ENCODE data around the gene IFNL1. TPM values are rescaled to one million over a fixed set of nuclear protein-coding genes. Genes with fewer than 3 reads are reported as not detected.
"Not testable (repeated sequence)": the region's sequence is repeated elsewhere in the genome, so short reads cannot be mapped to it uniquely, and the experiment has no call there.

The IFNL1 gene
- polyA plus RNA-seq, 4 donors: not detected

DNA sequence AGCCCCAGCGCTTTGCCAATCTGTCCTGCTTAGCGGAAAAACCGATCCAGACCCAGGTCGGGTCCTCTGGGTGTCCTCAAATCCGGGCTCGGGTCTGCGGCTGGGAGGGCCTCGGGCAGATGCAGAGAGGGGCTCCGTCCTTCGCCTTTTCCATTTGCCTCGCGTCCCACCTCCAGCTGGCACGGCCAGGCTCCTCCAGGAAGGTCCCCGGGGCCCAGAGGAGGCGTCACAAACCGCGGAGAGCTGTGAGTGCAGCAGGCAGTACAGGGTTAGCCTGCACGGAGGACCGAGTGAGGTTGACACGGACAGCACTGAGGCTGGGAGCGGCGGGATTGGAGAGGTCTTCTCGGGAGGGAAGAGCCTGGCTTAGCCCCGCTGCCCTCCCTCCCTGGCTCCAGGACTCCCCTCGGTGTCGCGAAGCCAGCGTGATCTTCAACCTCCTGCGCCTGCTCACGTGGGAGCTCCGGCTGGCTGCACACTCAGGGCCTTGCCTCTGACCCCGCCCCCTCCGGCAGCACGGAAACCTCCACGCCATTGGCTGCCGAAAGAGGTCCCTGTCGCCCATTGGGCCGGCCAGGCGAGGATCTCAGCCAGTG is 30.8 kb upstream of the IFNL1 start:
- Histone ChIP-seq H3K4me1 (ENCODE audit: control insufficient read depth in 3 of 3, insufficient read depth in 2 of 3, low read depth in 1 of 3, low read length in 2 of 3) (peaks cover 0 to 11% (median 0%) of the 10 kb centered on the region in 3 donors), H3K36me3 (ENCODE audit: control insufficient read depth in 3 of 3, insufficient read depth in 2 of 3, low read depth in 1 of 3, low read length in 3 of 3) (no peaks in the 10 kb centered on the region), H3K27ac (ENCODE audit: low read depth in 1 of 3, low read length in 2 of 3) (no peak overlapping the region), H3K9me3 (ENCODE audit: control insufficient read depth in 2 of 2, insufficient read depth in 1 of 2, low read depth in 1 of 2, low read length in 1 of 2) (peaks cover 0 to 3% of the 10 kb centered on the region in 2 donors), H3K4me3 (ENCODE audit: low read depth in 1 of 3, low read length in 3 of 3) (no peak overlapping the region), H3K27me3 (ENCODE audit: control insufficient read depth in 3 of 3, insufficient read depth in 3 of 3, low read length in 3 of 3) (peaks cover 9 to 46% (median 38%) of the 10 kb centered on the region in 3 donors)
- WGBS, 3 donors: 39 to 71% (median 67%) methylated on average over 35 to 39 of the region's 39 CpGs
- no peak for FAIRE-seq
- DNase-seq: no peak

DNA sequence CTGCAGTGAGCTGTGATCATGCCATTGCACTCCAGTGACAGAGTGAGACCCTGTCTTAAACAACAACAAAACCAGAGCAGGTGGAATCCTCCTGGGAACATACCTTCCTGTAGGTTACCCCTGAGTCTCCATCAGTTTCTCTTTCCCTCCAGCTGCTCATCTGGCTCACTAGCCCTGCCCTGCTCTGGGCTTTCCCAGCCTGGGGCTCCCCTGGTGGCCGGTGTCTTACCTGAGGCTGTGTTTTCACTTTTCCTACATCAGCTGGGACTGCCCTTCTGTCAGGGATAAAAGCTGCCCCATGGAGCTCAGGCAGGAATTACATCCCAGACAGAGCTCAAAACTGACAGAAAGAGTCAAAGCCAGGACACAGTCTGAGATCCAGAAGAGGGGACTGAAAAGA is 28.1 kb upstream of the IFNL1 start, which contains the start of gene IFNL2:
Gene IFNL2 (plus strand): TSS at position 312 of the 400 bp plus-strand sequence. CDS start 173 bp downstream, outside the sequence.
- not testable (repeated sequence) for DNase-seq; H3K27ac ChIP-seq (ENCODE audit: low read depth in 1 of 3, low read length in 2 of 3); H3K4me3 ChIP-seq (ENCODE audit: low read depth in 1 of 3, low read length in 3 of 3); H3K36me3 ChIP-seq (ENCODE audit: control insufficient read depth in 3 of 3, insufficient read depth in 2 of 3, low read depth in 1 of 3, low read length in 3 of 3); H3K9me3 ChIP-seq (ENCODE audit: control insufficient read depth in 2 of 2, insufficient read depth in 1 of 2, low read depth in 1 of 2, low read length in 1 of 2); FAIRE-seq
- no CpG with 5 or more reads among the region's 1 CpG for WGBS, 3 donors
- Histone ChIP-seq H3K27me3 (ENCODE audit: control insufficient read depth in 3 of 3, insufficient read depth in 3 of 3, low read length in 3 of 3) (peaks cover 9 to 37% (median 26%) of the 10 kb centered on the region in 3 donors), H3K4me1 (ENCODE audit: control insufficient read depth in 3 of 3, insufficient read depth in 2 of 3, low read depth in 1 of 3, low read length in 2 of 3) (peaks cover 0 to 11% (median 0%) of the 10 kb centered on the region in 3 donors)

DNA sequence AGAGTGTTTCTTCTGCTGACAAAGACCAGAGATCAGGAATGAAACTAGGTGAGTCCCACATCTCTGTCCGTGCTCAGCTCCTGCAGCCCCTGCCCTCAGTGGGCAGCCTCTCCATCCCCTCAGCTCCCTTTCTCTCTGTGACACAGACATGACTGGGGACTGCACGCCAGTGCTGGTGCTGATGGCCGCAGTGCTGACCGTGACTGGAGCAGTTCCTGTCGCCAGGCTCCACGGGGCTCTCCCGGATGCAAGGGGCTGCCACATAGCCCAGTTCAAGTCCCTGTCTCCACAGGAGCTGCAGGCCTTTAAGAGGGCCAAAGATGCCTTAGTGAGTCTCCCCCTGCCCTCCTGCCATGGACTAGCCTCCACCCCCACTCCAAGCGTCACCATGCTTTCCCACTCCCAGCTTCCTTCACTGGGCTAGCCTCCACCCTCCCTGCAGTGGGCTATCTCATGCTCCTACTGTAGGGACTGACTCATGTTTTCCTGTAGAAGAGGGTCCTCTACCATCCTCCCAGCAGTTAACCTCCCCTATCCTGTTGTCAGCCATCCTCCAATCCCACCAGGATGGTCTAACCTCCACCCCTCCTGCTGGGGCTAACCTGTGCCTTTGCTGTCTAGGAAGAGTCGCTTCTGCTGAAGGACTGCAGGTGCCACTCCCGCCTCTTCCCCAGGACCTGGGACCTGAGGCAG is 27.5 kb upstream of the IFNL1 start:
- H3K27ac ChIP-seq (ENCODE audit: low read depth in 1 of 3, low read length in 2 of 3); H3K36me3 ChIP-seq (ENCODE audit: control insufficient read depth in 3 of 3, insufficient read depth in 2 of 3, low read depth in 1 of 3, low read length in 3 of 3); H3K4me3 ChIP-seq (ENCODE audit: low read depth in 1 of 3, low read length in 3 of 3); FAIRE-seq; H3K9me3 ChIP-seq (ENCODE audit: control insufficient read depth in 2 of 2, insufficient read depth in 1 of 2, low read depth in 1 of 2, low read length in 1 of 2); DNase-seq: not testable (repeated sequence)
- Histone ChIP-seq H3K4me1 (ENCODE audit: control insufficient read depth in 3 of 3, insufficient read depth in 2 of 3, low read depth in 1 of 3, low read length in 2 of 3) (peaks cover 0 to 11% (median 0%) of the 10 kb centered on the region in 3 donors), H3K27me3 (ENCODE audit: control insufficient read depth in 3 of 3, insufficient read depth in 3 of 3, low read length in 3 of 3) (peaks cover 9 to 31% (median 22%) of the 10 kb centered on the region in 3 donors)
- WGBS, 3 donors: 79 to 87% (median 80%) methylated on average over 7 to 10 of the region's 10 CpGs

GRCh38 chr19:39269369-39269768 is 26.8 kb upstream of the IFNL1 start:
- not testable (repeated sequence) for FAIRE-seq; H3K36me3 ChIP-seq (ENCODE audit: control insufficient read depth in 3 of 3, insufficient read depth in 2 of 3, low read depth in 1 of 3, low read length in 3 of 3); H3K27ac ChIP-seq (ENCODE audit: low read depth in 1 of 3, low read length in 2 of 3); H3K4me1 ChIP-seq (ENCODE audit: control insufficient read depth in 3 of 3, insufficient read depth in 2 of 3, low read depth in 1 of 3, low read length in 2 of 3); H3K9me3 ChIP-seq (ENCODE audit: control insufficient read depth in 2 of 2, insufficient read depth in 1 of 2, low read depth in 1 of 2, low read length in 1 of 2); H3K4me3 ChIP-seq (ENCODE audit: low read depth in 1 of 3, low read length in 3 of 3); DNase-seq
- 73 to 83% (median 81%) methylated on average over 8 to 10 of the region's 10 CpGs for WGBS, 3 donors
- H3K27me3 ChIP-seq (ENCODE audit: control insufficient read depth in 3 of 3, insufficient read depth in 3 of 3, low read length in 3 of 3): peaks cover 9 to 24% (median 16%) of the 10 kb centered on the region in 3 donors

DNA sequence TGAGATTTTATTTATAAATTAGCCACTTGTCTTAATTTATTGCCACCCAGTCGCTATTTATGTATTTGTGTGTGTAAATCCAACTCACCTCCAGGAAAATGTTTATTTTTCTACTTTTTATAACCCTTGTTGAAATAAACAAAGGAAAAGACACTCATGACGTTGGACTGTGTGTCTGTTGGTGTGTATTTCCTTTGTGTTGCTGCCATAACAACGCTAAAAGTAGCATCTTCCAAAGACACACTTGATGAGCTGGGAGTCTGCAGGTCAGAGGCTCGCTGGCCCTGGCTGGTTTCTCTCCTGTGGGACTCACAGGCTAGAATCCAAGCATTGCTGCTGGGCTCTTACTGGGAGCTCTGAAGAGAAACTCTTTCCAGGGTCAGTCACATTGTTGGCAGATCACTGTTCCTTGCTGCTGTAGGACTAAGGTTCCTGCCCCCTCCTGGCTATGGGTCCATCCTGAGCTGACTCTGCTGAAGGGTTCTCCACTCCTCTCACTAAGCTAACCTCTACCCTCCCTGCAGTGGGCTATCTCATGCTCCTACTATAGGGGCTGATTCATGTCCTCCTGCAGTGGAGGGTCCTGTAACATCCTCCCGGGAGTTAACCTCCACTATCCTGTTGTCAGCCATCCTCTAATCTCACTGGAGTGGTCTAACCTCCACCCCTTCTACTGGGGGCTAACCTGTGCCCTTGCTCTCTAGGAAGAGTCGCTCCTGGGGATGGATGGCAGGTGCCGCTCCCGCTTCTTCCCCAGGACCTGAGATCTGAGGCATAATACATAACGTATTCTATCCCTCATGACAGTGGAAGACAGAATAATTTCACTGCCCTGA is 26.0 kb upstream of the IFNL1 start:
- Histone ChIP-seq H3K4me3 (ENCODE audit: low read depth in 1 of 3, low read length in 3 of 3) (no peak overlapping the region), H3K27me3 (ENCODE audit: control insufficient read depth in 3 of 3, insufficient read depth in 3 of 3, low read length in 3 of 3) (peaks cover under 1 to 19% (median 7%) of the 10 kb centered on the region in 3 donors), H3K27ac (ENCODE audit: low read depth in 1 of 3, low read length in 2 of 3) (no peak overlapping the region), H3K9me3 (ENCODE audit: control insufficient read depth in 2 of 2, insufficient read depth in 1 of 2, low read depth in 1 of 2, low read length in 1 of 2) (peaks cover 0 to 3% of the 10 kb centered on the region in 2 donors), H3K36me3 (ENCODE audit: control insufficient read depth in 3 of 3, insufficient read depth in 2 of 3, low read depth in 1 of 3, low read length in 3 of 3) (no peaks in the 10 kb centered on the region), H3K4me1 (ENCODE audit: control insufficient read depth in 3 of 3, insufficient read depth in 2 of 3, low read depth in 1 of 3, low read length in 2 of 3) (no peaks in the 10 kb centered on the region)
- DNase-seq (no peak), FAIRE-seq (no peak)
- 74 to 84% (median 75%) methylated on average over 9 of the region's 9 CpGs for WGBS, 3 donors

DNA sequence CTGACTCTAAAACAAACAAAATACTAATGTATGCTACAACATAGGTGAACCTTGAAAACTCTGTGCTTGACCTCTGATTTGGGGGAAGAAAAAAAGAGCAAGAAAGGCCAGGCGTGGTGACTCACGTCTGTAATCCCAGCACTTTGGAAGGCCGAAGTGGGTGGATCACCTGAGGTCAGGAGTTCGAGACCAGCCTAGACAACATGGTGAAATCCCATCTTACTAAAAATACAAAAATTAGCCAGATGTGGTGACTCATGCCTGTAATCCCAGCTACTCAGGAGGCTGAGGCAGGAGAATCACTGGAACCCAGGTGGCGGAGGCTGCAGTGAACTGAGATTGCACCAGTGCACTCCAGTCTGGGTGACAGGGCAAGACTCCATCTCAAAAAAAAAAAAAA is 22.3 kb upstream of the IFNL1 start:
- WGBS, 3 donors: 82 to 89% (median 85%) methylated on average over 5 of the region's 5 CpGs

DNA sequence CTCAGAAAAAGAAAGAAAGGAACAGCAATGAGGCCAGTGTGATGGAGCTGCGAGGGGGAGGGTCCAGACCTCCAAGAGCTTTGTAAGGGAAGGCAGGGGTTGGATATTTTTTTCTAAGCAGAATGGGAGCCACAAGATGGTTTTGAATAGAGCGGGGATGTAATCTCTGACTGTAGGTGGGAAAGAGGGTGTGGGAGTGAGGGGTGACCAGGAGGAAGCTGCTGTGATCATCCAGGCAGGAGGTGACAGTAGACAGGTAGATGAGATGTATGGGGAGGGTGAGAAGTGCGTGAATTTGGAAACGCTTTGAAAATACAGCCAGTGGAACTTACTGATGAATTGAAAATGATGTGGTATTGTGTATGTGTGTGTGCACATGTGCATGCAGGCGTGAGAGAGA is 20.6 kb upstream of the IFNL1 start:
- Histone ChIP-seq H3K27me3 (ENCODE audit: control insufficient read depth in 3 of 3, insufficient read depth in 3 of 3, low read length in 3 of 3) (peaks cover 0 to 8% (median 0%) of the 10 kb centered on the region in 3 donors), H3K9me3 (ENCODE audit: control insufficient read depth in 2 of 2, insufficient read depth in 1 of 2, low read depth in 1 of 2, low read length in 1 of 2) (no peaks in the 10 kb centered on the region), H3K4me3 (ENCODE audit: low read depth in 1 of 3, low read length in 3 of 3) (no peak overlapping the region), H3K36me3 (ENCODE audit: control insufficient read depth in 3 of 3, insufficient read depth in 2 of 3, low read depth in 1 of 3, low read length in 3 of 3) (no peaks in the 10 kb centered on the region), H3K4me1 (ENCODE audit: control insufficient read depth in 3 of 3, insufficient read depth in 2 of 3, low read depth in 1 of 3, low read length in 2 of 3) (no peaks in the 10 kb centered on the region), H3K27ac (ENCODE audit: low read depth in 1 of 3, low read length in 2 of 3) (no peak overlapping the region)
- WGBS, 3 donors: 82 to 93% (median 83%) methylated on average over 5 of the region's 5 CpGs
- no peak for DNase-seq
- no peak for FAIRE-seq

More for the DNA sequence above, 22.3 kb upstream of the IFNL1 start:
- H3K4me1 ChIP-seq (ENCODE audit: control insufficient read depth in 3 of 3, insufficient read depth in 2 of 3, low read depth in 1 of 3, low read length in 2 of 3); FAIRE-seq; H3K36me3 ChIP-seq (ENCODE audit: control insufficient read depth in 3 of 3, insufficient read depth in 2 of 3, low read depth in 1 of 3, low read length in 3 of 3); H3K4me3 ChIP-seq (ENCODE audit: low read depth in 1 of 3, low read length in 3 of 3); DNase-seq; H3K9me3 ChIP-seq (ENCODE audit: control insufficient read depth in 2 of 2, insufficient read depth in 1 of 2, low read depth in 1 of 2, low read length in 1 of 2); H3K27ac ChIP-seq (ENCODE audit: low read depth in 1 of 3, low read length in 2 of 3): not testable (repeated sequence)
- peaks cover 0 to 12% (median 0%) of the 10 kb centered on the region in 3 donors for H3K27me3 ChIP-seq (ENCODE audit: control insufficient read depth in 3 of 3, insufficient read depth in 3 of 3, low read length in 3 of 3)

DNA sequence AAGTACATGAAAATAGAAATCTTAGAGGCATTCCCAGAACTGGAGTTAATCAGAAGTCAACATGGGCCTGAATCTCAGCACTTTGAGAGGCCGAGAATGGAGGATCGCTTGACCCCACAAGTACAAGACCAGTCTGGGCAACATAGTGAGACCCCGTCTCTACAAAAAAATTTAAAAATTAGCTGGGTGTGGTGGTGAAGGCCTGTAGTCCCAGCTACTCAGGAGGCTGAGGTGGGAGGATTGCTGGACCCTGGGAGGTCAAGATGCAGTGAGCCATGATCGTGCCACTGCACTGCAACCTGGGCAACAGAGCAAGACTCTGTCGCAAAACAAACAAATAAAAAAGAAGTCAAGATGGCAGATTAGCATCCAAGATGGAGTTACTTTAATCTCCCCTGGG is 19.5 kb upstream of the IFNL1 start:
- H3K27ac ChIP-seq (ENCODE audit: low read depth in 1 of 3, low read length in 2 of 3): no peak overlapping the region
- DNase-seq (no peak), FAIRE-seq (no peak)
- H3K9me3 ChIP-seq (ENCODE audit: control insufficient read depth in 2 of 2, insufficient read depth in 1 of 2, low read depth in 1 of 2, low read length in 1 of 2): no peaks in the 10 kb centered on the region
- WGBS, 3 donors: 93 to 95% (median 93%) methylated on average over 5 of the region's 5 CpGs
- no peaks in the 10 kb centered on the region for H3K36me3 ChIP-seq (ENCODE audit: control insufficient read depth in 3 of 3, insufficient read depth in 2 of 3, low read depth in 1 of 3, low read length in 3 of 3)
- peaks cover 0 to 3% (median 0%) of the 10 kb centered on the region in 3 donors for H3K27me3 ChIP-seq (ENCODE audit: control insufficient read depth in 3 of 3, insufficient read depth in 3 of 3, low read length in 3 of 3)
- no peaks in the 10 kb centered on the region for H3K4me1 ChIP-seq (ENCODE audit: control insufficient read depth in 3 of 3, insufficient read depth in 2 of 3, low read depth in 1 of 3, low read length in 2 of 3)
- no peak overlapping the region for H3K4me3 ChIP-seq (ENCODE audit: low read depth in 1 of 3, low read length in 3 of 3)

Measured in small intestine (tissue), 7 donors.